IgD-negative memory B cell (primary cell): Measurements from ENCODE around the gene DBI. TPM values are rescaled to one million over a fixed set of nuclear protein-coding genes. Genes with fewer than 3 reads are reported as not detected.
A peak's percentile ranks its signal among the peaks of the same experiment; 100 is the strongest.
"Not testable (repeated sequence)": the region's sequence is repeated elsewhere in the genome, so short reads cannot be mapped to it uniquely, and the experiment has no call there.

Experiments
- H3K27ac Mint-ChIP-seq, 3 donors: one replicate each; pipeline ENCODE4 v1.8.0; 2020 to 2022; ENCODE audit warnings: mild to moderate bottlenecking in 3 of 3, mixed read lengths in 3 of 3, moderate library complexity in 1 of 3
- H3K27me3 Mint-ChIP-seq: one replicate; pipeline ENCODE4 v1.8.0; 2021; ENCODE audit warnings: mixed read lengths
- H3K36me3 Mint-ChIP-seq: one replicate; pipeline ENCODE4 v1.8.0; 2020; ENCODE audit warnings: mild to moderate bottlenecking, mixed read lengths
- H3K4me1 Mint-ChIP-seq, 3 donors: one replicate each; pipeline ENCODE4 v1.8.0; 2020 to 2022; ENCODE audit warnings: mixed read lengths in 3 of 3, mild to moderate bottlenecking in 1 of 3
- H3K4me3 Mint-ChIP-seq, 4 donors: one replicate each; pipeline ENCODE4 v1.8.0; 2020 to 2022; ENCODE audit warnings: mild to moderate bottlenecking in 4 of 4, mixed read lengths in 4 of 4, moderate library complexity in 3 of 4
- H3K9me3 Mint-ChIP-seq, 3 donors: one replicate each; pipeline ENCODE4 v1.8.0; 2020 to 2021; ENCODE audit warnings: mixed read lengths in 3 of 3, mild to moderate bottlenecking in 1 of 3
- polyA plus RNA-seq: library from polyadenylated mRNA; unstranded; fragments of 300-500 nt; fragmentation: Illumina TruSeq; gene quantifications from one replicate; pipeline ENCODE4 v1.2.3, GENCODE V29; 2021

DBI gene
- polyA plus RNA-seq, 1 donor from 2014 or later = 298 TPM

DNA sequence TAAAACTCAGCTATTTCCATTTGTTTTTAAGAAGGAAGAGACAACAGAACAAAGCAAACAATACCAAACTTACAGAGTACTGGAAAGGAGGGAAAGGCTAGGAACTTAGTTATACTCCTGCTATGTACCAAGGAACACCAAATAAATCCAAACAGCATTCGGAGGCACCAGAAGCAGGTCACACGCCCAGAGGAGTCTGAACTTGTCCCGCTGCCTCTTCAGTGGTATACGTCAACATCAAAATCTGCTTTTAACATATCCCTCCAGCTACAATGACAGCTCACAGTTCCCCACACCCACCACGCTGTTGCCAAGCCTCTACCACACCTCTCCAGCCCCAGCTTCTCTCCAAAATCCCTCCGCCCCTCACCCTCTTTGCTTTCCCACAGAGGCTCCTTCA, 17.5 kb upstream of the DBI start:
- Mint-ChIP-seq H3K4me3 (no peak overlapping the region), H3K27ac (no peak overlapping the region), H3K4me1 (peaks cover 19 to 25% (median 21%) of the 10 kb centered on the region in 3 donors), H3K9me3 (peaks cover 0 to 7% (median 0%) of the 10 kb centered on the region in 3 donors), H3K27me3 (no peaks in the 10 kb centered on the region), H3K36me3 (peaks cover 3% of the 10 kb centered on the region)

DNA sequence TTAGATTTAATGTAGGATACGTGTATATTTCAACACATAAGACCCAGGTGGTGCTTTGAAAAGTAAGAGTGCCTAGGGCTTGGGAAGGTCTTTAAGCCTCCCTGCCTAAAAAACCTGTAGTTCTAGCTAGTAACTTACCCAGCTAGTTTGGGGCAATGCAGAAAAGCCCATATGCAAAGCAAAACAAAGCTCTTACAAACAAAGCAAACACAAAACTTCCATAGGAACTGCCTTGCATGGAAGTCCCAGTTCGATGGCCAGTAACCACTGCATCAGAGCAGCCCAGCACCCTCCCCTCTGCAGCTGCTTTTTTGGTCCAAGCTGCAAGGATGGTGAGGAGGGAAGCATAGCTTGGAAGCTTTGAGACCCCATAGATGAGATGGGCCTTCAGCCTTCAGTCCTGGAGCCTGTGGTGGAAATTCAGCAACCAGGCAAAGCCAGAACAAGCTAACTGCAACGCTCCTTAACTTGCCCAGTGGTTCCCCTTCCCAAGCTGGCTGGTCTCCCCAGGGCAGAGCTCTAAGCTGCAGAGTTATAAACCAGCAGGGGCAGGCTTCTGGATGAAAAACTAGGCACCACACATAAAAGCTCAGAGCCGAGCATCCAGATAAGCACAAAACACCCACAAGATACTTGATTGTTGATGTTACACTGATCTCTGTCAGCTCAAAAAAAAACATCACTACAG, 16.3 kb upstream of the DBI start:
- peaks cover 3% of the 10 kb centered on the region for H3K36me3 Mint-ChIP-seq
- H3K4me1 Mint-ChIP-seq = peaks cover 25 to 31% (median 28%) of the 10 kb centered on the region in 3 donors
- H3K27me3 Mint-ChIP-seq = no peaks in the 10 kb centered on the region
- H3K27ac Mint-ChIP-seq = no peak overlapping the region
- no peak overlapping the region for H3K4me3 Mint-ChIP-seq
- H3K9me3 Mint-ChIP-seq = peaks cover 0 to 7% (median 3%) of the 10 kb centered on the region in 3 donors

DNA sequence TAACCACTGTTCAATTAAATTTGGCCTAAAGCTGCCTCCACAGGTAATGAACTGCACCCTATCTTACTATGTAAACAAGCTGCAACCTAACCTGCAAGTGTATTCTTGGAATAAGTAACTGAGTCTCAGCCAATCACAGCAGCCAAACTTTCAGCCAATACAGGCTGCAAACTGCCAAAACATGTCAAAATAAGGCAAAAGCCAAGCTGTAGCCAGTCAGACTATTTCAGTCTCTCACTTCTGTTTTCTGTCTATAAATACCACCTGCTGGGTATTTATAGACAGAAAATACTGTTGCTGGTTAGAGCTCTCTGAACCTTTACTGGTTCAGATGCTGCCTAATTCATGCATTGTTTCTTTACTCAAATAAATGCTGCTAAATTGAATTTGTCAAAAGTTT, 14.4 kb upstream of the DBI start:
- Mint-ChIP-seq H3K36me3 (peaks cover 3% of the 10 kb centered on the region), H3K9me3 (peaks cover 0 to 7% (median 3%) of the 10 kb centered on the region in 3 donors), H3K4me1 (peaks cover 34 to 48% (median 41%) of the 10 kb centered on the region in 3 donors), H3K27ac (peak overlapping the region in 1 of 3 donors; percentile 2), H3K4me3 (peak overlapping the region in 2 of 4 donors; percentile 63 to 73), H3K27me3 (no peaks in the 10 kb centered on the region)

- peaks cover 0 to 7% (median 3%) of the 10 kb centered on the region in 3 donors for H3K9me3 Mint-ChIP-seq
- peaks cover 33 to 52% (median 41%) of the 10 kb centered on the region in 3 donors for H3K4me1 Mint-ChIP-seq
- peaks cover 3% of the 10 kb centered on the region for H3K36me3 Mint-ChIP-seq
- no peaks in the 10 kb centered on the region for H3K27me3 Mint-ChIP-seq
- H3K27ac Mint-ChIP-seq = no peak overlapping the region
- no peak overlapping the region for H3K4me3 Mint-ChIP-seq
These were observed 11.9 kb upstream of the DBI start for GRCh38 chr2:119354860-119355259.

DNA sequence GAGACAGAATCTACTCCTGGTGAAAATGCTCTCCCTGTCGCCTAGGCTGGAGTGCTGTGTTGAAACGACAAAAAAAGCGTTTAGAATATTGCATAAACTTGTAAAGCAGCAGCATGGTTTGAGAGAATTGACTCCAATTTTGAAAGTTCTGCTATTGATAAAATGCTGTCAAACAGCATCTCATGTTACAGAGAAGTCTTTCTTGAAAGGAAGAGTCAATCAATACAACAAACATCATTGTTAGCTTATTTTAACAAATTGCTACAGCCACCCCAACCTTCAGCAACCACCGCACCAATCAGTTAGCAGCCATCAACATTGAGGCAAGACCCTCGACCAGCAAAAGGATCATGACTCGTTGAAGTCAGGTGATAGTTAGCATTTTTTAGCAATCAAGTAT, 7.0 kb upstream of the DBI start:
- Mint-ChIP-seq H3K4me3 (no peak overlapping the region), H3K27ac (no peak overlapping the region), H3K9me3 (peaks cover 0 to 1% (median 0%) of the 10 kb centered on the region in 3 donors), H3K36me3 (peaks cover 4% of the 10 kb centered on the region), H3K27me3 (no peaks in the 10 kb centered on the region), H3K4me1 (peaks cover 25 to 36% (median 29%) of the 10 kb centered on the region in 3 donors)

DNA sequence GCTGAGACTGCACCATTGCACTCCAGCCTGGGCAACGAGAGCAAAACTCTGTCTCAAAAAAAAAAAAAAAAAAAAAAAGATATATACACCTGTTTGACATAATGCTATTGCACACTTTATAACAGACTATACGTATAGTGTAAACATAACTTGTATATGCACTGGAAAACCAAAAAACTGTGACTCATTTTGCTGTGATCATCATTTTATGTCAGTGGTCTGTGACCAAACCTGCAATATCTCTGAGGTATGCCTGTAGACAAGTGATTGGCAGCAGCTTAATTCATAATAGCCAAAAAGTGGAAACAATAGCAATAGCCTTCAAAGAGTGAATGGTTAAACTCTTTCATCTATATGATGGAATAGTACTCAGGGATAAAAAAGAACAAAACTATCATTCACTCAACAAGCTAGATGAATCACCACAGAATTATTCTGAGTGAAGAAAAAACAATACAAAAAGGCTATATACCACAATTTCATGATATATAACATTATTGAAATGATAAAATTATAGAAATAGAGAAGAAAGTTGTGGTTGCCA, 6.3 kb upstream of the DBI start:
- Mint-ChIP-seq H3K36me3 (peaks cover 4% of the 10 kb centered on the region), H3K4me1 (peaks cover 28 to 37% (median 30%) of the 10 kb centered on the region in 3 donors), H3K4me3 (no peak overlapping the region), H3K9me3 (no peaks in the 10 kb centered on the region), H3K27ac (no peak overlapping the region), H3K27me3 (no peaks in the 10 kb centered on the region)

DNA sequence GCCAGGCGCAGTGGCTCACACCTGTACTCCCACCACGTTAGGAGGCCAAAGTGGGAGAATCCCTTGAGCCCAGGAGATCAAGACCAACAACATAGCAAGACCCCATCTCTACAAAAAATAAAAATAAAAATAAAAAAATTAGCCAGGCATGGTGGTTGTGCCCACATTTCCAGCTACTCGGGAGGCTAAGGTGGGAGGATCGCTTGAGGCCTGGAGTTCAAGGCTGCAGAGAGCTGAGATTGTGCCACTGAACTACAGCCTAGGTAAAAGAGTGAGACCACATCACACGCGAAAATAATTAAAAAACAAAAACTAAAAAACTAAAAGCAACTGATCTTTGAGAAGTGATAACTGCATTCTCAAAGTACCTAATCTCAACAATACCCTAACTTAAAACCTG, 2.0 kb upstream of the DBI start:
- Mint-ChIP-seq H3K9me3 (no peaks in the 10 kb centered on the region), H3K27ac (peak overlapping the region in 2 of 3 donors; percentile 73 to 74), H3K4me1 (peaks cover 23 to 40% (median 28%) of the 10 kb centered on the region in 3 donors), H3K4me3 (peak overlapping the region in 3 of 4 donors; percentile 77 to 98 (median 89)), H3K36me3 (peaks cover 4% of the 10 kb centered on the region), H3K27me3 (no peaks in the 10 kb centered on the region)

DNA sequence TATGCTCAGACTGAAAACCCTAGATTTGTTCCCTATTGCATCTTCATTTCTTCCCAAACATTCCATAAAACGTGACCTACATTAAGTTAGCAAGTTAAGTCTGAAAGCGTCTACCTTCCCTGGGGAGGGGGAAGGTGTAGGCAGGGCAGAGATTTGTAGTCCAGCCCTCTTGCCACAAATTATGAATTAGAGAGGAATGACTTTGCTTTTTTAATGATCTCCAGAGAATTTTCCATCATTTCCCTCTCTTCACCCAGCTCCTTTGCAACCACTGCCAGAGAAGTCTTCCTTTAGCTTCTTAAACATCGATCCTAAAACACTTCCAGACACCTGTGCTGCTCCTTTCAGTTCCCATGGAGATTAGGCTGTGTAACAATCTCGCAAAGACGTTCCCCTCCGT, 1.3 kb upstream of the DBI start:
- no peaks in the 10 kb centered on the region for H3K9me3 Mint-ChIP-seq
- H3K4me1 Mint-ChIP-seq = peaks cover 23 to 40% (median 27%) of the 10 kb centered on the region in 3 donors
- peaks cover 4% of the 10 kb centered on the region for H3K36me3 Mint-ChIP-seq
- H3K27ac Mint-ChIP-seq = peak overlapping the region; percentile 73 to 95 (median 74)
- H3K4me3 Mint-ChIP-seq = peak overlapping the region; percentile 89 to 99 (median 97)
- no peaks in the 10 kb centered on the region for H3K27me3 Mint-ChIP-seq

DNA sequence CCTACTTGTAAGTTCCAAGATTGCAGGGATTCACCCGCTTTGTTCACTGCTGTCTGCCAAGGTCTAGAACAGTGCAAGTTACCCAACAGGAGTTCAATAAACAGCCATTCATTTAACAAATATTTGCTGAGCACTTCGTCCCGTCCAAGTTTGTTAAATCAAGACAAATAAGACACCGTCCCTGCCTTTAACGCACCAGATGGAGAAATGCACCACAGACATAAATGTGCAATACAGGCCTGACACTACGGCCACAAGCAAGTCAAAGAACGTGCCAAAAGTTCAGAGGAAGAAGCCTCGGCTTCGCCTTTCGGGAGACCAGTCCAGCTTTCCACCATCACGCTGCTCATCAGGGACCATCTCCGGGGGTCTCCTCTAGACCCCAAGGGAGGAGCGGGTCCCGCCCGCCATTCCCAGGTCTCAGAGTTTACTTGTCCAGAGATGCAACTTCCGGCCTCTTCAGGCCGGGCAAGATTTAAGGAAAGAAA, 572 bp upstream of the DBI start:
- Mint-ChIP-seq H3K4me1 (peaks cover 23 to 38% (median 27%) of the 10 kb centered on the region in 3 donors), H3K4me3 (peak overlapping the region; percentile 89 to 99 (median 97)), H3K36me3 (peaks cover 3% of the 10 kb centered on the region), H3K27me3 (no peaks in the 10 kb centered on the region), H3K9me3 (no peaks in the 10 kb centered on the region), H3K27ac (peak overlapping the region; percentile 73 to 95 (median 74))

DNA sequence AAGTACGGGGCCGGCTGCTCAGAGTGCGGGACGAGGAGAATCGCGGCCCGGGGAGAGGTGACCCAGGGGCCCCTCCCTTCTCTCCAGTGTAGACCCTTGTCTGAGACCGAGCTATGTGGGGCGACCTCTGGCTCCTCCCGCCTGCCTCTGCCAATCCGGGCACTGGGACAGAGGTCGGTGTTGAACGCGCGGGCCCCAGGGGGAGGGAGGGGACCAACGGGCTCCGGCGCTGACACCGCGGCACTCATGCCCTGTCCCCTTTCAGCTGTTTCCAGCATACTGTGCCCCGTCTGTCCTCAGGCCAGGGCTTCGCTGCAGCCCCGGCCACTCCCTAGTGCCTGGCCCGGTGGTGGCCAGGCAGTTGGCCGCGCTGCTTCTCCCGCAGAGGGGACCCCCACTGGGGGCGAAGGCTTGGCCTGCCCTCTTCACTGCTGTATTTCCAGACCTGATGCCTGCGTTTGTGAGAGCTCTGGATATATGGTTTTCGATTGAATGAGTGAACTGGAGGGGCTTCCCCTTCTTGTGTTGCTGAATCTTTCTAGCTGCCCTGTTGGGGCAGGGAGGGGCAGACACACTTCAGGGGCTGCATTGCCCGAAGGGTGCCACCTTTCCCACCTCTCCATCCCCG, 809 bp downstream of the DBI start:
- Mint-ChIP-seq H3K4me1 (peaks cover 21 to 29% (median 23%) of the 10 kb centered on the region in 3 donors), H3K9me3 (no peaks in the 10 kb centered on the region)

DNA sequence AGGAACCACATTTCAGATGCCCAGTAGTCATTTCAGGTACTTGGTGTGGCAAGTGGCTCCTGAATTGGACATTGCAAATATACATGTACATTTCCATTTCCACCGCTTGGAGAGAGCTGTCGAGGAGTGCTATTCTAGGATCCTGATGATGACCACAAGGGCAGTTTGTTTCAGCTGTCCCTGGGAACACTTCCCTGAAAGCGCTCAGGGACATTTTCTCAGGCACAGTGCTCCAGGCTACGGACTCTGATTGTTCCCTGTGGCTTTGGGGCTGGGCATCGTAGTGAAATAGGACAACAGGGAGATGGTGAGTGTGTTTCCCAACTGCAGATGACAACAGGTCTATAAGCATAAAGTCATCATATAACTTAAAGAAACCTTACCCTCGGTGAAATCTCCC, 3.1 kb downstream of the DBI start:
- H3K27me3 Mint-ChIP-seq = no peaks in the 10 kb centered on the region
- H3K36me3 Mint-ChIP-seq = peaks cover 23% of the 10 kb centered on the region
- H3K4me1 Mint-ChIP-seq = peaks cover 16 to 22% (median 20%) of the 10 kb centered on the region in 3 donors
- H3K27ac Mint-ChIP-seq = no peak overlapping the region
- peaks cover 0 to 9% (median 2%) of the 10 kb centered on the region in 3 donors for H3K9me3 Mint-ChIP-seq
- H3K4me3 Mint-ChIP-seq = peak overlapping the region in 1 of 4 donors; percentile 17

More for the DNA sequence above, 809 bp downstream of the DBI start:
- Mint-ChIP-seq H3K36me3 (peaks cover 5% of the 10 kb centered on the region), H3K27me3 (no peaks in the 10 kb centered on the region), H3K4me3 (peak overlapping the region; percentile 89 to 99 (median 97)), H3K27ac (peak overlapping the region; percentile 73 to 95 (median 74))

- Mint-ChIP-seq H3K4me1 (peaks cover 3 to 9% (median 9%) of the 10 kb centered on the region in 3 donors), H3K9me3 (peaks cover 0 to 9% (median 3%) of the 10 kb centered on the region in 3 donors), H3K36me3 (peaks cover 21% of the 10 kb centered on the region)
These were observed 4.3 kb downstream of the DBI start for GRCh38 chr2:119371111-119371510.

DNA sequence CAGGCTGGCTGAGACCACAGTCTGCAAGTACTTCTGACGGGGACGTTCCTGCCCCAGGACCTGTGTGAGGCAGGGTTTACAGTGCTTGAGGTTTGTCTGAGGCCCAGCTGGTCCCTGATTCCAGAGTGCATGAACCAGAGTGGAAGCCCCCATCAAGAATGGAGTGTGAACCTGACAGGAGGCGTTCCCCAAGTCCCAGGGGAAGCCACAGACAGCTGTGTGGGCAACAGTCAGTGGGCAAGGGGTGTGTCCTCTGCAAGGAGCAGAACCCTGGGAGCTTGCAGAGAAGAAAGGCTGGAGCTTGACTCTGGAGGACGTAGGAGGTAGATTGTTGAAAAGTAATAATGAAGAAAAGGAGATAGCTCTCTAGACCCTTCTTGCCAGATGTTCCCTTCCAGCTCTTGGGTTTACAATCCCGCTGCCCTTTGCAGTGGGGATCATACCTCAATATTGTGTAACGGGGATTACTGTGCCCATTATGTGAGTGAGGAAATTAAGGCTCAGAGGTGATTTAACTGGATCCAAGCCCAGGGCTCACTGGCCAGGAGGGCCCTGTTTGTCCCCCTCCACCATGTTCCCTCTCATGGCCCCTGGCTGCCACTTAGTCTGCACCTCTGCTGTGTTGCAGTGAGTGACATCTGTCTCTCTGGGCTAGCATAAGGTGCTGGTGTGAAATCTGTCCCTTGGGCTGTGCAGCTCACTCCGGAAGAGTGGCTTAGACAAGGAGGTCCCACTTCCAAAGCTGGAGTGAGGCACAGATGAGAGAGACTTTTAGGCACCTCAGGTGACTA, 6.2 kb downstream of the DBI start:
- Mint-ChIP-seq H3K4me3 (peak overlapping the region in 1 of 4 donors; percentile 77), H3K36me3 (peaks cover 20% of the 10 kb centered on the region), H3K4me1 (peaks cover 0 to 5% (median 4%) of the 10 kb centered on the region in 3 donors), H3K9me3 (peaks cover 0 to 9% (median 3%) of the 10 kb centered on the region in 3 donors), H3K27ac (no peak overlapping the region), H3K27me3 (no peaks in the 10 kb centered on the region)

More at GRCh38 chr2:119371111-119371510, 4.3 kb downstream of the DBI start:
- H3K27me3 Mint-ChIP-seq = no peaks in the 10 kb centered on the region
- H3K4me3 Mint-ChIP-seq = peak overlapping the region in 1 of 4 donors; percentile 31
- H3K27ac Mint-ChIP-seq = no peak overlapping the region

- H3K27ac Mint-ChIP-seq, H3K27me3 Mint-ChIP-seq, H3K9me3 Mint-ChIP-seq, H3K4me3 Mint-ChIP-seq, H3K4me1 Mint-ChIP-seq: not testable (repeated sequence)
- peaks cover 22% of the 10 kb centered on the region for H3K36me3 Mint-ChIP-seq
These were observed 7.3 kb downstream of the DBI start for GRCh38 chr2:119373907-119374745.
